MM.1S (cell line): ENCODE results near the gene KCNMA1.

Experiments
- CTCF ChIP-seq: fragments of 300-600 bp; sonication (generic); IDR thresholded peaks from 2 replicates; pipeline ENCODE4 v1.5.1; 2016; ENCODE audit warnings: antibody characterized with exemption, low read length, mixed read lengths
- EZH2 ChIP-seq: fragments of 300-600 bp; sonication (generic); optimal IDR thresholded peaks from 2 replicates; pipeline ENCODE3; 2017; ENCODE audit warnings: low read depth, mild to moderate bottlenecking, antibody characterized with exemption, low read length, mixed read lengths

- TF ChIP-seq EZH2 (no peak), CTCF (no peak)
These were observed 29.3 kb downstream of the KCNMA1 start for GRCh38 chr10:77608281-77608680.
